GM10266 (cell line): ENCODE data around the gene FREM1.

Experiments
- DNase-seq: peaks from one replicate; pipeline ENCODE4 v3.0.0; 2012; ENCODE audit errors: extremely low spot score
- CTCF ChIP-seq: IDR thresholded peaks from 2 replicates; pipeline ENCODE4 v1.5.1; 2012; ENCODE audit warnings: mild to moderate bottlenecking, low read depth; ENCODE audit not compliant: control insufficient read depth, insufficient read depth; ENCODE audit errors: missing control alignments

Gene FREM1

GRCh38 chr9:14806941-14807520 lies 103.2 kb downstream of the FREM1 start:
- DNase-seq: no peak
- no peak for TF ChIP-seq CTCF

GRCh38 chr9:14799030-14799429 lies 111.2 kb downstream of the FREM1 start:
- no peak for TF ChIP-seq CTCF
- DNase-seq: no peak

- no peak for TF ChIP-seq CTCF
- no peak for DNase-seq
These were observed 112.8 kb downstream of the FREM1 start for GRCh38 chr9:14797435-14797834.

GRCh38 chr9:14793389-14793788 lies 116.8 kb downstream of the FREM1 start:
- TF ChIP-seq CTCF: no peak
- DNase-seq: no peak

- TF ChIP-seq CTCF: no peak
- no peak for DNase-seq
These were observed 119.6 kb downstream of the FREM1 start for GRCh38 chr9:14790628-14791027.

GRCh38 chr9:14788846-14789245 lies 121.4 kb downstream of the FREM1 start:
- TF ChIP-seq CTCF: no peak
- DNase-seq: no peak

GRCh38 chr9:14783358-14783757 lies 126.9 kb downstream of the FREM1 start:
- DNase-seq: no peak
- no peak for TF ChIP-seq CTCF
